Bone marrow (tissue), 2 donors: ENCODE results near the gene RPS13.
"Not testable (repeated sequence)": the region's sequence is repeated elsewhere in the genome, so short reads cannot be mapped to it uniquely, and the experiment has no call there.

ENCODE experiments used
- DNase-seq, 2 donors: peaks; one replicate each; lab custom pipeline; 2025; lab: John Stamatoyannopoulos, UW

The RPS13 gene

GRCh38 chr11:17077520-17078401 is at the start of gene RPS13:
RPS13 (minus strand) TSS chr11:17077667; CDS start chr11:17077641, 26 bp downstream.
- DNase-seq, result peak; percentile 84 to 94

DNA sequence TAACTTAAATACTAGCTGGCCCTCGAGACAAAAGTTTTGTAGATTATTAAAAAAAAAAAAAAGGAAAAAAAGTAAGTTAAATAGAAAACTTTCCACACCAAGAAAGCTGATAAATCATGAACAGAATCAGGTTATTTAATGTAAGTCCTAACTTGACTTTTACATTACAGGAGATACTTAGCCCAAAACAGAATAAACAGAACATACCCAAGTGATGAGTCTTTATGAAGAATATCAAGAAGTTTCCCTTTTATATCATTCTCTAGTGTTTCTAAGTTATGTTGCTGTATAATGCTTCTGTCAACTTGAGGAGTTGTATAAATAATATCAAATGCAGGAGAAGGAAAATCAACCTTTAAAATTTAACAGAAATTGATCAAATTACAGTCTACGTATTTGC is 44.5 kb upstream of the RPS13 start:
- no peak for DNase-seq

DNA sequence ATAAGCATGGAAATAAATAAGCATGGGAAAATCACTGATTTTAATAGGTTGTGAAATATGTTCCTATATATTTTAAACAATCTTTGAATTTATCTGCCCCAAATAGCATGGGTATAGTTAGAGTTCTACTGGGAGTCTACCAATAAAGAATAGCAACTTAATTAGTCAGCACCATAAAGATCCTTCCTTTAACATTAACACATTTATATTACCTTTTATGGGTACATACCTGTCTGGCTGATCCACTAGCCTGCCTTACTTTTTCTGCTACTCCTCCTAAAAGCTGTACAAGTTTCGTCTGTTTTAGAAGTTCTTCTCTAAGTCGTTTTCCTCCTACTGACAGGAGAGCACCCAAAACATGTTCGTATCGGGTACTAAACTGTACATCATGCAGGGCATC is 39.8 kb upstream of the RPS13 start:
- no peak for DNase-seq

DNA sequence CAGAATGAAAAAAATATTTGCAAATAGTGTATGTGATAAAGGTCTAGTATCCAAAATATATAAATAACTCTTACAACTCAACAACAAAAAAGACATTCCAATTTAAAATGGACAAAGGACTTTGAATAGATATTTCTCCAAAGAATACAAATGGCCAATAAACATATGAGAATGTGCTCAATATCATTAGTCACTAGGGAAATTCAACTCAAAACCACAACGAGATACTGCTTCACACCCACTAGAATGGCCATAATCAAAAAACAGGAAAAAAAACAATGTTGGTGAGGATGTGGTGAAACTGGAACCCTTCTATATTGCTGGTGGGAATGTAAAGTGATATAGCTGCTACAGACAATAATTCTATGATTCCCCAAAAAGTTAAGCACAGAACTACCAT is 38.6 kb upstream of the RPS13 start:
- no peak for DNase-seq

GRCh38 chr11:17107745-17108144 is 30.3 kb upstream of the RPS13 start:
- DNase-seq, result not testable (repeated sequence)

DNA sequence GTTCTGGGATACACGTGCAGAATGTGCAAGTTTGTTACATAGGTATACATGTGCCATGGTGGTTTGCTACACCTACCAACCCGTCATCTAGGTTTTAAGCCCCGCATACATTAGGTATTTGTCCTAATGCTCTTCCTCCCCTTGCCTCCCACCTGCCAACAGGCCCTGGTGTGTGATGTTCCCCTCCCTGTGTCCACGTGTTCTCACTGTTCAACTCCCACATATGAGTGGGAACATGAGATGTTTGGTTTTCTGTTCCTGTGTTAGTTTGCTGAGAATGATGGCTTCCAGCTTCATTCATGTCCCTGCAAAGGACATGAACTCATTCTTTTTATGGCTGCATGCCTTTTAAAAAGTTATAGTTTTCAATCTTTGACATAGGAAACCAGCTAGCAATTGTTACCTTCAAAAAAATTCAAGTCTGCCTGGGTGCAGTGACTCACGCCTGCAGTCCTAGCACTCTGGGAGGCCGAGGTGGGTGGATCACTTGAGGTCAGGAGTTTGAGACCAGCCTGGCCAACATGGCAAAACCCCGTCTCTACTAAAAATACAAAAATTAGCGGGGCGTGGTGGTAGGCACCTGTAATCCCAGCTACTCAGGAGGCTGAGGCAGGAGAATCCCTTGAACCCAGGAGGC is 28.1 kb upstream of the RPS13 start:
- not testable (repeated sequence) for DNase-seq

- no peak for DNase-seq
Measured at GRCh38 chr11:17102462-17102861, 25.0 kb upstream of the RPS13 start.

DNA sequence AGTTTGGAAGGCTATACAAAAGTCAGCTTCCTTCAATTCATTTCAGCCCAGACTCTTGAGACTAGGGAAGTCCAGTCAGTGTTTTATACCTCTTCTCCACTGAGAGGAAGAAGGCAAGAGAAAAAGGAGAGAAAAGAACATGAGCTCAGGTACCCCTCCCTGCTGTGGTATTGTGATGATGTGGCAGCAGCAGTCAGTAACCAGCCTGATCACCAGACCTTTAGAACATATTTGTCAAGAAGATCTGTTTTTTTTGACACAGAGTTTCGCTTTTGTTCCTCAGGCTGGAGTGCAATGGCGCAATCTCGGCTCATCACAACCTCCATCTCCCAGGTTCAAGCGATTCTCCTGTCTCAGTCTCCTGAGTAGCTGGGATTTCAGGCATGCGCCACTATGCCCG is 21.2 kb upstream of the RPS13 start:
- no peak for DNase-seq

- no peak for DNase-seq
Measured at GRCh38 chr11:17098038-17098437, 20.6 kb upstream of the RPS13 start.

GRCh38 chr11:17085976-17086375 is 8.5 kb upstream of the RPS13 start:
- not testable (repeated sequence) for DNase-seq

GRCh38 chr11:17077240-17077519 is 287 bp downstream of the RPS13 start:
- DNase-seq, result no peak

DNA sequence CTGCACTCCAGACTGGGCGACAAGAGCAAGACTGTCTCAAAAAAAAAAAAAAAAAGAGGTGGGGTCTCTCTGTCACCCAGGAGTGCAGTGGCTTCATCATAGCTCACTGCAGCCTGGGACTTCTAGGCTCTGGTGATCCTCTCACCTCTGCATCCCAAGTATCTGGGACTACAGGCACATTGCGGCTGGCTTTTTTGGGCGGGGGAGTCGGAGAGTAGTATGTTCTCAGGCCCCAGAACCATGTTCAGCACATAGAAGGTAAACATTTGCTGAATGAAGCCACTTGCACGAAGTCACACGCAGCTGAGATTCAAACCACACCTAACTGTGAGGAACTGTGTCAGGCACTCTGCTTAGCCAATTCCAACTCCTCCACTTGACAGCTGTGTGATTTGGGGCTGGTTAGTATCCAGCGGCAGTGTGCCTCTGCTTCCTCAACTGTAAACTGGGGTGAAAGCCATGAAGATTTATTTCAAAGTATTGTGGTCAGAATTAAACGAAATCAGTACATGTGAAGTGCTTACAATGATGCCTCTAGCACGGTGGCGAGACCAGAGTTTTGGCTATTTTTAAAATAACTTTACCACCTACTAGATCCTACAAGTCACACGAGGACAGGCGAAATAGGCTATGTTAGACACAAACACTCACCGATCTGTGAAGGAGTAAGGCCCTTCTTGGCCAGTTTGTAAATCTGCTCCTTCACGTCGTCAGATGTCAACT is 789 bp downstream of the RPS13 start:
- DNase-seq, result no peak

DNA sequence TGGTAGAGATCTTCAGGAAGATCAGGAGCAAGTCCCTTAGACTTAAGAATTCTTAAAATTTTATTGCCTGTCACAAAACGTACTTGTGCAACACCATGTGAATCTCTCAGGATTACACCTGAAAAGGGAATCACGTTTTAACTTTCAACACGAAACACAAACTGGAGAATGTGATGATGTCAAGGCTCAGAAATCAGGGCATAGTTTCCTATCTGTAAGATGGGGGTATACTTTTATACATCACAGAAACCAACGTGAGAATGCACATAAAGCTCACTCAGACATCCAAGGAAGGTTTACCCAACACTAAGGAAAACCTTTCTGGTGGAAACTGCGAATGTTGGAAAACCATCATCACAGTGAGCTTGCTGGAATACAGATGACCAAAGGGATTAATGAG is 2.0 kb downstream of the RPS13 start:
- DNase-seq, result no peak

DNA sequence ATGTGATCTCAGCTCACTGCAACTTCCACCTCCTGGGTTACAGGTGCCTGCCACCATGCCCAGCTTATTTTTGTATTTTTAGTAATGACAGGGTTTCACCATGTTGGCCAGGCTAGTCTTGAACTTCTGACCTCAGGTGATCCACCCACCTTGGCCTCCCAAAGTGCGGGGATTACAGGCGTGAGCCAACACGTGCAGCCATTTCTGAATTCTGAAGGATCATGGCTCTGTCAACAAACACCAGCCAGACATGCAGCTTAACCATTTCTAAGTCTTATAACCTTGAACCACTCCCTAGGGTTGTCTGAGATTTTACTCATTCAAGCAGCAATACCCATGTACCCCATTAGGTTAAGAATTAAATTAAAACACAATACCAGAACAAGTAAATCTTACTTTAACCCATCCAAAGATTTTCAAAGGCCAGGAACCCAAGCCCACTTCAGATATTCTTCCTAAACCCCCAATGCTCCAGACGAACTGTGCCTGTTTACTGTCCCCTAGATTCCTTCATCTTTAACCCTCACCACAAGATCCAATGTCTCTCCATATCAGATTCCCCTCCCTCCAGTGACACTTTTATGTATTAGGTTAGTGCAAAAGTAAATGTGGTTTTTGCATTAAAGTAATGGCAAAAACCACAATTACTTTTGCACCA is 4.0 kb downstream of the RPS13 start:
- DNase-seq, result no peak

DNA sequence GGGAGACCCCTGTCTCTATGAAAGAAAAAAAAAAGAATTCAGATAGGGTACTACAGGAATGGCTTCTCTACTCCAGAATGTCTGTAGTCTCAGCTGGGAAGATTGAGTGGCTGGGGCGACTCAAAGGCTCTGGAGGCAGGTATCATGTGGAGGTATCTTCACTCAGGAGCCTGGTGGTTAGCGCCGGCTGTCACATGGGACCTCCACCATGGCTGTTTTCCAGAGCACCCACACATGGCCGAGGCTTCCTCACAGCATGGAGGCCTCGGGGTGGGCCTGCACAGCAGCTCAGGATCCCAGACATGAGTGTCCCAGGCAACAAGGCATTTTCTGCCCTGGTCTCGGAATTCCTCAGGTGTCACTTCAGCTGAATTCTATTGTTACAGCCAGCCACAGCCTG is 10.1 kb downstream of the RPS13 start:
- DNase-seq, result no peak

GRCh38 chr11:17066691-17067090 is 10.8 kb downstream of the RPS13 start:
- DNase-seq, result no peak

- DNase-seq, result peak in 1 of 2 donors; percentile 37
Measured at GRCh38 chr11:17063171-17064002, 14.1 kb downstream of the RPS13 start.

- DNase-seq, result not testable (repeated sequence)
Measured at GRCh38 chr11:17051146-17051545, 26.3 kb downstream of the RPS13 start.

DNA sequence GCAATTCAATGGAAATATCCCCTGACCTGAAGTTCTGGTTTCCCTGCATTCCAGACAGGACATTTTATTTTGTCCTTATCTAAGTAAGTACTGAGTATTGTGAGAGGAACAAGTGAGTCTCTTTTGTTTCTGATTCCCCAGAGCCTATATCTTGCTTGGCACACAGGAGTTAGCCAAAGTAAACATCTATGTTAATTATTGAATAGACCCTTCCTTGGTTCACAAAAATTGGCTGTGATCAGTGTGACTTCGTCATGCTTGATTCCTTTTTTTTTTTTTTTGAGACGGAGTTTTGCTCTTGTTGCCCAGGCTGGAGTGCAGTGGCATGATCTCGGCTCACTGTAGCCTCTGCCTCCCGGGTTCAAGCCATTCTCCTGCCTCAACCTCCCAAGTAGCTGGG is 29.0 kb downstream of the RPS13 start:
- DNase-seq, result not testable (repeated sequence)

DNA sequence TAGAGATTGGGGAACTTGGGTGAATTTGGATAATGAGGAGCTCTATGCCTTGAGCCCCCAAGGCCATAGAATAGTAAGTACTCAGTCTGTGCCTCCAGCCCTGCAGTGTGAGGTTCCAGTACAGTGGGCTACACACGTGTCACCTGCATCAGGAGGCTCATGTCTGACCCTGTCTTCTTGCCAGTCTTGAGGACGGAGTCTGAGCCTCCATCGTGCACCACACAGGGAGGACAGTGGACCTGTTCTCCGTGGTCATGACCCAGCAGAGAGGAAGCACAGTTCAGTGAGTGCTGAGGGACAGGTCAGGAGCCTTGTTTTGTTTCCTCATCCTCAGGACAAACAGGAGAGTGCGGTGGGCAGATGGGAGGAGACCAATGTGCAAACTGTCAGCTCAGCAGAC is 30.8 kb downstream of the RPS13 start:
- DNase-seq, result no peak
